B cell (primary cell): ENCODE data around the gene ARHGEF17. TPM values are rescaled to one million over a fixed set of nuclear protein-coding genes. Genes with fewer than 3 reads are reported as not detected.

Source experiments
- ATAC-seq: fragments of 200-7000 bp; cut with Tn5 transposase; one replicate; pipeline ENCODE4 v1.10.0; 2021; ENCODE audit warnings: low read depth, mild to moderate bottlenecking, moderate number of reproducible peaks, moderate library complexity
- CTCF ChIA-PET: fragments of 350-600 bp; sonication (Branson Sonifier 250); formaldehyde crosslinking; loops from one replicate; lab custom pipeline; 2021; ENCODE audit warnings: antibody characterized with exemption, inconsistent platforms; lab: Charles Lee
- POLR2A ChIA-PET: fragments of 350-600 bp; sonication (Branson Sonifier 250); formaldehyde crosslinking; loops from one replicate; lab custom pipeline; 2021; ENCODE audit warnings: antibody characterized with exemption; lab: Charles Lee
- DNase-seq: peaks from one replicate; pipeline ENCODE4 v3.0.0; 2013
- H2AFZ ChIP-seq: 2 replicates; pipeline ENCODE4 v1.6.1; 2012; ENCODE audit warnings: mild to moderate bottlenecking, low read depth, low read length; ENCODE audit not compliant: insufficient read depth, poor library complexity, severe bottlenecking
- H3K27ac ChIP-seq, 2 donors: 1 replicate in 1 of 2; 2 replicates in 1 of 2; pipeline ENCODE4 v1.5.1; 2012 to 2013; ENCODE audit warnings: low read length in 2 of 2, mild to moderate bottlenecking in 2 of 2, moderate library complexity in 1 of 2
- H3K27me3 ChIP-seq, 4 experiments: fragments of 200-600 bp in 1 of 4; sonication (generic) in 1 of 4; replicated peaks in 1 of 4; 1 replicate in 2 of 4; 2 replicates in 2 of 4; pipeline versions ENCODE4 v1.6.1 to v1.7.0; 2013 to 2016; ENCODE audit warnings: low read length in 3 of 4, mild to moderate bottlenecking in 2 of 4, mixed read lengths in 1 of 4, moderate library complexity in 1 of 4; ENCODE audit not compliant: insufficient read depth in 4 of 4, control insufficient read depth in 3 of 4; ENCODE audit errors: control extremely low read depth in 1 of 4
- H3K36me3 ChIP-seq, 2 experiments: replicated peaks in 1 of 2; 1 replicate in 1 of 2; 2 replicates in 1 of 2; pipeline versions ENCODE4 v1.6.1 to v1.7.1; 2013; ENCODE audit warnings: low read length in 1 of 2; ENCODE audit not compliant: insufficient read depth in 2 of 2, control insufficient read depth in 1 of 2; ENCODE audit errors: control extremely low read depth in 1 of 2, extremely low read depth in 1 of 2
- H3K4me1 ChIP-seq, 2 donors: fragments of 200-600 bp in 1 of 2; sonication (generic) in 1 of 2; 1 replicate in 1 of 2; 2 replicates in 1 of 2; pipeline versions ENCODE4 v1.5.1 to v1.6.1; 2013 to 2017; ENCODE audit warnings: low read length in 2 of 2; ENCODE audit not compliant: control insufficient read depth in 2 of 2, insufficient read depth in 2 of 2
- H3K4me2 ChIP-seq: replicated peaks from 2 replicates; pipeline ENCODE3; 2012; ENCODE audit warnings: mild to moderate bottlenecking, low read depth, low read length; ENCODE audit not compliant: poor library complexity, severe bottlenecking
- H3K4me3 ChIP-seq, 5 experiments: fragments of 200-600 bp in 1 of 5; sonication (generic) in 1 of 5; 1 replicate in 3 of 5; 2 replicates in 2 of 5; pipeline versions ENCODE4 v1.5.1 to v1.7.0; 2011 to 2016; ENCODE audit warnings: low read length in 4 of 5, mild to moderate bottlenecking in 4 of 5, low read depth in 2 of 5, control low read depth in 1 of 5, moderate library complexity in 1 of 5; ENCODE audit not compliant: insufficient read depth in 1 of 5; ENCODE audit errors: control extremely low read depth in 1 of 5, extremely low read depth in 1 of 5
- H3K79me2 ChIP-seq: fragments of 200-600 bp; sonication (generic); one replicate; pipeline ENCODE4 v1.6.0; 2016; ENCODE audit warnings: low read length; ENCODE audit not compliant: control insufficient read depth, insufficient read depth
- H3K9ac ChIP-seq: fragments of 200-600 bp; sonication (generic); 2 replicates; pipeline ENCODE4 v1.6.1; 2017; ENCODE audit warnings: mild to moderate bottlenecking, low read length, moderate library complexity
- H3K9me3 ChIP-seq, 3 donors: one replicate each; pipeline versions ENCODE4 v1.6.1 to v1.7.1; 2013; ENCODE audit warnings: low read length in 2 of 3; ENCODE audit not compliant: control insufficient read depth in 2 of 3, insufficient read depth in 1 of 3; ENCODE audit errors: control extremely low read depth in 1 of 3
- H4K20me1 ChIP-seq: 2 replicates; pipeline ENCODE4 v1.6.0; 2012; ENCODE audit warnings: mild to moderate bottlenecking, low read length; ENCODE audit not compliant: insufficient read depth, control insufficient read depth, poor library complexity, severe bottlenecking
- H3K27ac Mint-ChIP-seq: one replicate; pipeline ENCODE4 v1.8.0; 2021; ENCODE audit warnings: mixed read lengths
- H3K27me3 Mint-ChIP-seq: one replicate; pipeline ENCODE4 v1.8.0; 2021; ENCODE audit warnings: mixed read lengths
- H3K4me1 Mint-ChIP-seq: one replicate; pipeline ENCODE4 v1.8.0; 2021; ENCODE audit warnings: mixed read lengths
- H3K4me3 Mint-ChIP-seq: one replicate; pipeline ENCODE4 v1.8.0; 2021; ENCODE audit warnings: mixed read lengths
- H3K9me3 Mint-ChIP-seq: one replicate; pipeline ENCODE4 v1.8.0; 2022; ENCODE audit warnings: mixed read lengths; ENCODE audit not compliant: insufficient read depth
- EZH2 ChIP-seq: IDR thresholded peaks from 2 replicates; pipeline ENCODE4 v1.6.1; 2012; ENCODE audit warnings: borderline replicate concordance, low read depth, mild to moderate bottlenecking, moderate library complexity, low read length; ENCODE audit not compliant: insufficient read depth, poor library complexity, severe bottlenecking
- WGBS: methylation state at CpG from one replicate; pipeline ENCODE4 v1.1.5; 2013; ENCODE audit warnings: missing lambda C conversion rate; ENCODE audit not compliant: insufficient coverage; 5-methylcytosine and 5-hydroxymethylcytosine counted together
- intact Hi-C: fragments of 100-400 bp; cut with micrococcal nuclease; formaldehyde crosslinking; loops from one replicate; pipeline ENCODE4 v1.10.0; 2022
- polyA plus RNA-seq: library from polyadenylated mRNA; depleted of rRNA; stranded (reverse); fragments of >200 nt; gene quantifications from 2 replicates; pipeline ENCODE4 v1.2.3, GENCODE V29; 2012
- total RNA-seq, 2 donors: library from RNA; stranded (reverse); fragments of 120-200 nt in 1 of 2; gene quantifications; 1 replicate in 1 of 2; 2 replicates in 1 of 2; pipeline versions ENCODE4 v1.2.3 to v1.2.4, GENCODE V29; 2013 to 2022
- TF ChIP-seq, protein P1 (sequence below): fragments of 200-600 bp; IDR thresholded peaks from one replicate; pipeline ENCODE4 v1.8.0; 2022; ENCODE audit warnings: antibody characterized with exemption, mild to moderate bottlenecking

The ARHGEF17 gene
- total and polyA plus RNA-seq, 2 donors (not counting 1 experiment from before 2014, with no cell fraction given), result 0.05 TPM; not detected in 1

DNA sequence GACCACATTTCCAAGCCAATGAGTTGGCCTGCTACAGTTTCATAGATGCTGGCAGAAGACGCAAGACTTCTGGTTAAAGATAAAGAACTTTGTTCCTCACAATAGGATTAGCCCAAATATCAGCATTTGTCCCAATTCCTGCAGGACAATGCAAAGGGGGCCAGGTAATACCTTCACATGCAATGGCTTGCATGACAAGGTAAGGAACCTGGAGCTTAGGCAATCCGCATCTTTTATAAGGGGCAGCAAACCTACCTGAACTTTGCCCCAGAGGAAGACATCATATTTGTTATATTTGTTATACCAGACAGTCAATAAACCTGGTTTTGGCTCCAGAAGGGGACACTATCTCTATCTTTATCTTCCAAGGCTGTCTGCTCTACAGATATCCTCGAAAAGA, 30.6 kb upstream of the ARHGEF17 start:
- Mint-ChIP-seq H3K27ac (no peak overlapping the region), H3K9me3 (no peaks in the 10 kb centered on the region), H3K4me1 (peaks cover 6% of the 10 kb centered on the region), H3K27me3 (no peaks in the 10 kb centered on the region), H3K4me3 (no peak overlapping the region)
- H3K27me3 ChIP-seq, result no peaks in the 10 kb centered on the region
- CTCF ChIA-PET, result interaction anchor here (1.1 kb wide), 1 partner anchor 12 kb away, joined by 3 read pairs; no protein-coding TSS in a partner anchor
- ATAC-seq, result no peak
- 100% methylated on average over 2 of the region's 3 CpGs for WGBS
- no peak overlapping the region for H3K27ac ChIP-seq
- TF ChIP-seq, protein P1, sequence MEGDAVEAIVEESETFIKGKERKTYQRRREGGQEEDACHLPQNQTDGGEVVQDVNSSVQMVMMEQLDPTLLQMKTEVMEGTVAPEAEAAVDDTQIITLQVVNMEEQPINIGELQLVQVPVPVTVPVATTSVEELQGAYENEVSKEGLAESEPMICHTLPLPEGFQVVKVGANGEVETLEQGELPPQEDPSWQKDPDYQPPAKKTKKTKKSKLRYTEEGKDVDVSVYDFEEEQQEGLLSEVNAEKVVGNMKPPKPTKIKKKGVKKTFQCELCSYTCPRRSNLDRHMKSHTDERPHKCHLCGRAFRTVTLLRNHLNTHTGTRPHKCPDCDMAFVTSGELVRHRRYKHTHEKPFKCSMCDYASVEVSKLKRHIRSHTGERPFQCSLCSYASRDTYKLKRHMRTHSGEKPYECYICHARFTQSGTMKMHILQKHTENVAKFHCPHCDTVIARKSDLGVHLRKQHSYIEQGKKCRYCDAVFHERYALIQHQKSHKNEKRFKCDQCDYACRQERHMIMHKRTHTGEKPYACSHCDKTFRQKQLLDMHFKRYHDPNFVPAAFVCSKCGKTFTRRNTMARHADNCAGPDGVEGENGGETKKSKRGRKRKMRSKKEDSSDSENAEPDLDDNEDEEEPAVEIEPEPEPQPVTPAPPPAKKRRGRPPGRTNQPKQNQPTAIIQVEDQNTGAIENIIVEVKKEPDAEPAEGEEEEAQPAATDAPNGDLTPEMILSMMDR, result no peak
- TF ChIP-seq EZH2, result no peak
- H3K4me2 ChIP-seq, result no peak overlapping the region
- H3K9ac ChIP-seq, result no peak overlapping the region
- no peak overlapping the region for H3K4me3 ChIP-seq
- no peaks in the 10 kb centered on the region for H3K36me3 ChIP-seq
- no peaks in the 10 kb centered on the region for H4K20me1 ChIP-seq
- H3K79me2 ChIP-seq, result no peaks in the 10 kb centered on the region
- no peaks in the 10 kb centered on the region for H3K9me3 ChIP-seq
- no peaks in the 10 kb centered on the region for H3K4me1 ChIP-seq
- POLR2A ChIA-PET, result no interaction called here
- DNase-seq, result no peak
- H2AFZ ChIP-seq, result no peak overlapping the region
- intact Hi-C loops, result no loop called here

- H3K4me1 Mint-ChIP-seq, result peaks cover 6% of the 10 kb centered on the region
- no peak overlapping the region for H3K4me3 ChIP-seq
- TF ChIP-seq EZH2, result no peak
- TF ChIP-seq, protein P1, result no peak
- intact Hi-C loops, result no loop called here
- 45% methylated on average over 5 of the region's 5 CpGs for WGBS
- H3K9me3 ChIP-seq, result no peaks in the 10 kb centered on the region
- H3K27ac ChIP-seq, result no peak overlapping the region
- POLR2A ChIA-PET, result no interaction called here
- no peaks in the 10 kb centered on the region for H3K79me2 ChIP-seq
- no peak overlapping the region for H2AFZ ChIP-seq
- H3K27me3 Mint-ChIP-seq, result no peaks in the 10 kb centered on the region
- no peaks in the 10 kb centered on the region for H3K9me3 Mint-ChIP-seq
- H3K4me1 ChIP-seq, result no peaks in the 10 kb centered on the region
- no peaks in the 10 kb centered on the region for H4K20me1 ChIP-seq
- CTCF ChIA-PET, result interaction anchor here (1.1 to 1.3 kb wide), 2 partner anchors 9 to 55 kb away, joined by 3 to 4 read pairs; no protein-coding TSS in a partner anchor
- no peak overlapping the region for H3K27ac Mint-ChIP-seq
- no peaks in the 10 kb centered on the region for H3K27me3 ChIP-seq
- H3K9ac ChIP-seq, result no peak overlapping the region
- no peaks in the 10 kb centered on the region for H3K36me3 ChIP-seq
- no peak for DNase-seq
- H3K4me2 ChIP-seq, result no peak overlapping the region
- ATAC-seq, result no peak
- H3K4me3 Mint-ChIP-seq, result no peak overlapping the region
Observed at GRCh38 chr11:73280626-73281025, 27.4 kb upstream of the ARHGEF17 start.
